Measurements from ENCODE around the gene TAX1BP3.

Gene TAX1BP3

GRCh38 chr17:3641014-3641413, 27.4 kb downstream of the TAX1BP3 start:
- H2BK12ac ChIP-seq (ENCODE audit: low read length in 2 of 2) = no peak overlapping the region
- no peak overlapping the region for H3K18ac ChIP-seq (ENCODE audit: low read depth in 1 of 2, low read length in 2 of 2)
- peak overlapping the region; percentile 56 for H2AK5ac ChIP-seq (ENCODE audit: low read length, severe bottlenecking)
- H2AFZ ChIP-seq (ENCODE audit: low read depth, low read length) = no peak overlapping the region
- H2BK5ac ChIP-seq (ENCODE audit: low read depth, low read length, poor library complexity, severe bottlenecking) = no peak overlapping the region
- 91% methylated on average over 3 of the region's 3 CpGs for WGBS
- H4K91ac ChIP-seq (ENCODE audit: low read length) = no peak overlapping the region
- no peak overlapping the region for H3K4me3 ChIP-seq (ENCODE audit: insufficient read depth in 1 of 2, low read depth in 1 of 2, low read length in 2 of 2)
- no peak overlapping the region for H3K27ac ChIP-seq (ENCODE audit: low read length, poor library complexity, severe bottlenecking)
- H3K14ac ChIP-seq (ENCODE audit: low read length in 2 of 2) = no peak overlapping the region
- no peak for DNase-seq
- no peak overlapping the region for H4K8ac ChIP-seq (ENCODE audit: low read length)
- no peaks in the 10 kb centered on the region for H3K27me3 ChIP-seq (ENCODE audit: control insufficient read depth in 1 of 2, insufficient read depth in 1 of 2, low read length in 2 of 2)
- H3K9me3 ChIP-seq (ENCODE audit: control insufficient read depth, low read length) = no peaks in the 10 kb centered on the region
- H2BK15ac ChIP-seq (ENCODE audit: low read depth, poor library complexity, severe bottlenecking) = no peak overlapping the region
- H3K4me1 ChIP-seq (ENCODE audit: control insufficient read depth, insufficient read depth, low read depth, low read length) = peaks cover 19% of the 10 kb centered on the region
- H3K4me2 ChIP-seq (ENCODE audit: low read length, poor library complexity, severe bottlenecking) = no peak overlapping the region
- peak overlapping the region in 1 of 2 experiments; percentile 26 for H3K23ac ChIP-seq (ENCODE audit: low read length in 2 of 2)
- peak overlapping the region; percentile 60 for H3K9ac ChIP-seq (ENCODE audit: low read length)
- H3K4ac ChIP-seq (ENCODE audit: low read depth in 1 of 2, low read length in 2 of 2) = no peak overlapping the region
- peaks cover 14% of the 10 kb centered on the region for H3K79me1 ChIP-seq (replicated peaks; ENCODE audit: low read length, poor library complexity, severe bottlenecking)
- peaks cover 27 to 43% of the 10 kb centered on the region in 2 experiments for H3K36me3 ChIP-seq (ENCODE audit: control insufficient read depth in 1 of 2, insufficient read depth in 2 of 2, low read depth in 1 of 2, low read length in 2 of 2)
- H2BK120ac ChIP-seq (ENCODE audit: low read depth, low read length) = no peak overlapping the region

GRCh38 chr17:3639981-3640596, 28.3 kb downstream of the TAX1BP3 start:
- H3K36me3 ChIP-seq (ENCODE audit: control insufficient read depth in 1 of 2, insufficient read depth in 2 of 2, low read depth in 1 of 2, low read length in 2 of 2) = peaks cover 20 to 39% of the 10 kb centered on the region in 2 experiments
- no peak overlapping the region for H3K27ac ChIP-seq (ENCODE audit: low read length, poor library complexity, severe bottlenecking)
- no peak overlapping the region for H3K4me3 ChIP-seq (ENCODE audit: insufficient read depth in 1 of 2, low read depth in 1 of 2, low read length in 2 of 2)
- no peak overlapping the region for H2BK12ac ChIP-seq (ENCODE audit: low read length in 2 of 2)
- H4K8ac ChIP-seq (ENCODE audit: low read length) = no peak overlapping the region
- H4K91ac ChIP-seq (ENCODE audit: low read length) = no peak overlapping the region
- no peak overlapping the region for H2AK5ac ChIP-seq (ENCODE audit: low read length, severe bottlenecking)
- WGBS = 76% methylated on average over 7 of the region's 7 CpGs
- DNase-seq = no peak
- no peak overlapping the region for H2AFZ ChIP-seq (ENCODE audit: low read depth, low read length)
- no peak overlapping the region for H3K23ac ChIP-seq (ENCODE audit: low read length in 2 of 2)
- H3K27me3 ChIP-seq (ENCODE audit: control insufficient read depth in 1 of 2, insufficient read depth in 1 of 2, low read length in 2 of 2) = no peaks in the 10 kb centered on the region
- H3K79me1 ChIP-seq (replicated peaks; ENCODE audit: low read length, poor library complexity, severe bottlenecking) = peaks cover 19% of the 10 kb centered on the region
- no peak overlapping the region for H3K4me2 ChIP-seq (ENCODE audit: low read length, poor library complexity, severe bottlenecking)
- H3K4ac ChIP-seq (ENCODE audit: low read depth in 1 of 2, low read length in 2 of 2) = no peak overlapping the region
- no peak overlapping the region for H3K18ac ChIP-seq (ENCODE audit: low read depth in 1 of 2, low read length in 2 of 2)
- H2BK5ac ChIP-seq (ENCODE audit: low read depth, low read length, poor library complexity, severe bottlenecking) = no peak overlapping the region
- no peak overlapping the region for H2BK120ac ChIP-seq (ENCODE audit: low read depth, low read length)
- peaks cover 21% of the 10 kb centered on the region for H3K4me1 ChIP-seq (ENCODE audit: control insufficient read depth, insufficient read depth, low read depth, low read length)
- no peaks in the 10 kb centered on the region for H3K9me3 ChIP-seq (ENCODE audit: control insufficient read depth, low read length)
- H3K14ac ChIP-seq (ENCODE audit: low read length in 2 of 2) = no peak overlapping the region
- no peak overlapping the region for H2BK15ac ChIP-seq (ENCODE audit: low read depth, poor library complexity, severe bottlenecking)
- peak overlapping the region; percentile 60 for H3K9ac ChIP-seq (ENCODE audit: low read length)

- Histone ChIP-seq H2BK15ac (ENCODE audit: low read depth, poor library complexity, severe bottlenecking) (peak overlapping the region; percentile 46), H3K36me3 (ENCODE audit: control insufficient read depth in 1 of 2, insufficient read depth in 2 of 2, low read depth in 1 of 2, low read length in 2 of 2) (peaks cover 16 to 24% of the 10 kb centered on the region in 2 experiments), H3K27ac (ENCODE audit: low read length, poor library complexity, severe bottlenecking) (no peak overlapping the region), H2AK5ac (ENCODE audit: low read length, severe bottlenecking) (no peak overlapping the region), H2BK5ac (ENCODE audit: low read depth, low read length, poor library complexity, severe bottlenecking) (peak overlapping the region; percentile 91), H3K14ac (ENCODE audit: low read length in 2 of 2) (peak overlapping the region in 1 of 2 experiments; percentile 95), H3K4me1 (ENCODE audit: control insufficient read depth, insufficient read depth, low read depth, low read length) (peaks cover 22% of the 10 kb centered on the region), H3K9ac (ENCODE audit: low read length) (peak overlapping the region; percentile 95), H4K8ac (ENCODE audit: low read length) (peak overlapping the region; percentile 57), H3K9me3 (ENCODE audit: control insufficient read depth, low read length) (no peaks in the 10 kb centered on the region), H3K27me3 (ENCODE audit: control insufficient read depth in 1 of 2, insufficient read depth in 1 of 2, low read length in 2 of 2) (no peaks in the 10 kb centered on the region), H3K4me2 (ENCODE audit: low read length, poor library complexity, severe bottlenecking) (peak overlapping the region; percentile 98), H3K18ac (ENCODE audit: low read depth in 1 of 2, low read length in 2 of 2) (peak overlapping the region; percentile 94 to 96), H3K4me3 (ENCODE audit: insufficient read depth in 1 of 2, low read depth in 1 of 2, low read length in 2 of 2) (peak overlapping the region; percentile 96 to 98), H4K91ac (ENCODE audit: low read length) (peak overlapping the region; percentile 83), H2BK12ac (ENCODE audit: low read length in 2 of 2) (peak overlapping the region in 1 of 2 experiments; percentile 21), H3K23ac (ENCODE audit: low read length in 2 of 2) (peak overlapping the region in 1 of 2 experiments; percentile 66), H2AFZ (ENCODE audit: low read depth, low read length) (peak overlapping the region; percentile 99), H3K79me1 (replicated peaks; ENCODE audit: low read length, poor library complexity, severe bottlenecking) (peaks cover 31% of the 10 kb centered on the region), H3K4ac (ENCODE audit: low read depth in 1 of 2, low read length in 2 of 2) (peak overlapping the region in 1 of 2 experiments; percentile 56), H2BK120ac (ENCODE audit: low read depth, low read length) (peak overlapping the region; percentile 87)
- peak; percentile 26 for DNase-seq
- 3% methylated on average over 31 of the region's 31 CpGs for WGBS
Observed at GRCh38 chr17:3636908-3637373, 31.4 kb downstream of the TAX1BP3 start.

DNA sequence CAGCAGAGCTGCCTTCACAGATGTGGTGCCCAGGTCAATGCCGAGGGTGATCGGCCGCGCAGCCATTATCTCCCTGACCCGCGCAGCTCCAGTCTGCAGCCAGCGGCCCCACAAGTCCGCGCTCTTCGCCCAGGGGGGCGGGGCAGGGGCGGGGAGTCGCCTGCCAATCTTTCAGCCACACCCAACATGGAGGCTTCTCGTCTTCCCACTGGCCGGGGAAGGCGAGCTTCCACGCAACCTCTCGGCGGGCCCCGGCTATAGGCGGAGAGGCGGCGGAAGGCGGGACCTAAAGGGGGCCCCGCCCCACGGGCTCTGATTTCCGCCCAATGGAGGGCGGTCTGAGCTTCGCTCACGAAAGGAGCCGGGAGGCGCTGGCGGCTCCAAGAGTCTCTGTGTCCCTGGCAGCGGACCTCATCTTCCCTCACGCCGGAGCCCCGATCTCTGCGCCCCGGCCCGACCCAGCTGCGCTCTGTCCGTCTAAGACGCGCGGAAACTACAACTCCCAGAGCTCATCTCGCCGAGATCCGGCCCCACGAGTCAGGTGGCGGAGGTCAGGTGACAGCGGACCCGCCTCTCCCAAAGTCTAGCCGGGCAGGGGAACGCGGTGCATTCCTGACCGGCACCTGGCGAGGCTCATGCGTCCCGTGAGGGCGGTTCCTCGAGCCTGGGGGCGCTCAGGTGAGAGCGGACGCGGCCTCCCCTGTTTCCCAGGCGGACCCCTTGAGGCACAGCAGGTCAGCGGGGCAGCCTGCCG, 32.0 kb downstream of the TAX1BP3 start, which contains the start of the genes CTNS and SHPK:
Gene CTNS, plus strand, starts transcription at position 607 of the 754 bp plus-strand sequence. CDS start 3,447 bp downstream, outside the sequence.
Gene SHPK, minus strand, starts transcription at position 97 of the 754 bp plus-strand sequence. Its CDS starts 31 bp downstream, at position 66.
- Histone ChIP-seq H3K23ac (ENCODE audit: low read length in 2 of 2) (peak within 1 kb of the TSS; percentile 44 to 66), H3K36me3 (ENCODE audit: control insufficient read depth in 1 of 2, insufficient read depth in 2 of 2, low read depth in 1 of 2, low read length in 2 of 2) (peaks cover 16 to 20% of the 10 kb centered on the region in 2 experiments), H3K79me1 (replicated peaks; ENCODE audit: low read length, poor library complexity, severe bottlenecking) (peaks cover 32% of the 10 kb centered on the region), H3K4me2 (ENCODE audit: low read length, poor library complexity, severe bottlenecking) (peak within 1 kb of the TSS; percentile 98), H2BK5ac (ENCODE audit: low read depth, low read length, poor library complexity, severe bottlenecking) (peak within 1 kb of the TSS; percentile 91), H3K4me3 (ENCODE audit: insufficient read depth in 1 of 2, low read depth in 1 of 2, low read length in 2 of 2) (peak within 1 kb of the TSS; percentile 96 to 98), H3K4me1 (ENCODE audit: control insufficient read depth, insufficient read depth, low read depth, low read length) (peaks cover 16% of the 10 kb centered on the region), H2BK12ac (ENCODE audit: low read length in 2 of 2) (peak within 1 kb of the TSS in 1 of 2 experiments; percentile 21), H3K9me3 (ENCODE audit: control insufficient read depth, low read length) (no peaks in the 10 kb centered on the region), H3K27ac (ENCODE audit: low read length, poor library complexity, severe bottlenecking) (peak within 1 kb of the TSS; percentile 99), H4K91ac (ENCODE audit: low read length) (peak within 1 kb of the TSS; percentile 83), H3K14ac (ENCODE audit: low read length in 2 of 2) (peak within 1 kb of the TSS; percentile 63 to 95), H2BK120ac (ENCODE audit: low read depth, low read length) (peak within 1 kb of the TSS; percentile 92), H2AFZ (ENCODE audit: low read depth, low read length) (peak within 1 kb of the TSS; percentile 99), H3K4ac (ENCODE audit: low read depth in 1 of 2, low read length in 2 of 2) (peak within 1 kb of the TSS; percentile 84 to 86), H2AK5ac (ENCODE audit: low read length, severe bottlenecking) (no peak within 1 kb of the TSS), H4K8ac (ENCODE audit: low read length) (peak within 1 kb of the TSS; percentile 95), H3K9ac (ENCODE audit: low read length) (peak within 1 kb of the TSS; percentile 95), H3K27me3 (ENCODE audit: control insufficient read depth in 1 of 2, insufficient read depth in 1 of 2, low read length in 2 of 2) (no peaks in the 10 kb centered on the region), H2BK15ac (ENCODE audit: low read depth, poor library complexity, severe bottlenecking) (peak within 1 kb of the TSS; percentile 46), H3K18ac (ENCODE audit: low read depth in 1 of 2, low read length in 2 of 2) (peak within 1 kb of the TSS; percentile 94 to 96)
- peak; percentile 97 for DNase-seq
- under 1% methylated on average over 68 of the region's 68 CpGs for WGBS

All from mesenchymal stem cell (in vitro differentiated cells and primary cell).